ENCODE measurements around the gene KRT6B.

The KRT6B gene

GRCh38 chr12:52435659-52435999 is 16.3 kb downstream of the KRT6B start:
- no peak for DNase-seq

- DNase-seq = no peak
Observed at GRCh38 chr12:52434760-52435530, 17.0 kb downstream of the KRT6B start.

GRCh38 chr12:52434081-52434733 is 17.7 kb downstream of the KRT6B start, which contains the start of gene KRT75:
TSS of gene KRT75 (minus strand) at chr12:52434371. CDS start at chr12:52434304, 67 bp downstream.
- DNase-seq = no peak

GRCh38 chr12:52433501-52434080 is 18.4 kb downstream of the KRT6B start:
- DNase-seq = no peak

- no peak for DNase-seq
Observed at GRCh38 chr12:52432559-52433207, 19.3 kb downstream of the KRT6B start.

- no peak for DNase-seq
Observed at GRCh38 chr12:52428121-52428520, 23.8 kb downstream of the KRT6B start.

GRCh38 chr12:52427083-52427482 is 24.9 kb downstream of the KRT6B start:
- DNase-seq = no peak

GRCh38 chr12:52426034-52426433 is 25.9 kb downstream of the KRT6B start:
- DNase-seq = no peak

GRCh38 chr12:52425466-52425865 is 26.5 kb downstream of the KRT6B start:
- DNase-seq = no peak

- no peak for DNase-seq
Observed at GRCh38 chr12:52423661-52424500, 28.1 kb downstream of the KRT6B start.

- no peak for DNase-seq
Observed at GRCh38 chr12:52423035-52423434, 28.9 kb downstream of the KRT6B start.

GRCh38 chr12:52419656-52420055 is 32.3 kb downstream of the KRT6B start:
- DNase-seq = no peak

- DNase-seq = no peak
Observed at GRCh38 chr12:52418576-52419110, 33.3 kb downstream of the KRT6B start.

GRCh38 chr12:52417740-52418139 is 34.2 kb downstream of the KRT6B start:
- DNase-seq = no peak

- no peak for DNase-seq
Observed at GRCh38 chr12:52416795-52417194, 35.2 kb downstream of the KRT6B start.

GRCh38 chr12:52415870-52416750 is 35.8 kb downstream of the KRT6B start:
- DNase-seq = no peak

GRCh38 chr12:52414936-52415335 is 37.0 kb downstream of the KRT6B start:
- DNase-seq = no peak

- DNase-seq = no peak
Observed at GRCh38 chr12:52413782-52414345, 38.1 kb downstream of the KRT6B start.

GRCh38 chr12:52413202-52413601 is 38.7 kb downstream of the KRT6B start:
- no peak for DNase-seq

- DNase-seq = no peak
Observed at GRCh38 chr12:52411815-52412214, 40.1 kb downstream of the KRT6B start.
